H9 (cell line): Measurements from ENCODE around the gene PARP12. TPM values are rescaled to one million over a fixed set of nuclear protein-coding genes. Genes with fewer than 3 reads are reported as not detected.

Source experiments
- DNase-seq: peaks from one replicate; pipeline ENCODE4 v3.0.0-alpha.2; 2017
- H2AFZ ChIP-seq: one replicate; pipeline ENCODE4 v1.6.1; 2013; ENCODE audit warnings: mild to moderate bottlenecking, low read length, control low read depth, moderate library complexity
- H2AK5ac ChIP-seq: 2 replicates; pipeline ENCODE4 v1.6.1; 2013; ENCODE audit warnings: low read length, control low read depth, mixed read lengths; ENCODE audit not compliant: insufficient read length
- H2BK120ac ChIP-seq: one replicate; pipeline ENCODE4 v1.6.1; 2013; ENCODE audit warnings: low read depth, mild to moderate bottlenecking, low read length, control low read depth, inconsistent platforms; ENCODE audit not compliant: poor library complexity, severe bottlenecking
- H2BK12ac ChIP-seq: 2 replicates; pipeline ENCODE4 v1.6.1; 2013; ENCODE audit warnings: low read length, control low read depth, mixed read lengths, low read depth; ENCODE audit not compliant: insufficient read length
- H2BK15ac ChIP-seq: 2 replicates; pipeline ENCODE4 v1.6.1; 2013; ENCODE audit warnings: low read depth, low read length, control low read depth
- H2BK20ac ChIP-seq: one replicate; pipeline ENCODE4 v1.6.1; 2013; ENCODE audit warnings: low read depth, mild to moderate bottlenecking, low read length, control low read depth, inconsistent platforms; ENCODE audit not compliant: poor library complexity, severe bottlenecking
- H2BK5ac ChIP-seq: 2 replicates; pipeline ENCODE4 v1.6.1; 2013; ENCODE audit warnings: low read length, control low read depth, mixed read lengths; ENCODE audit not compliant: insufficient read length
- H3K14ac ChIP-seq: 2 replicates; pipeline ENCODE4 v1.6.1; 2013; ENCODE audit warnings: low read length, control low read depth; ENCODE audit not compliant: insufficient read depth
- H3K18ac ChIP-seq: 2 replicates; pipeline ENCODE4 v1.6.1; 2013; ENCODE audit warnings: low read depth, mild to moderate bottlenecking, mixed read lengths, low read length, control low read depth; ENCODE audit not compliant: insufficient read length
- H3K23ac ChIP-seq: 2 replicates; pipeline ENCODE4 v1.6.1; 2013; ENCODE audit warnings: low read length, control low read depth, mixed read lengths, low read depth; ENCODE audit not compliant: insufficient read length
- H3K23me2 ChIP-seq: 2 replicates; pipeline ENCODE4 v1.6.1; 2013; ENCODE audit warnings: low read depth, mild to moderate bottlenecking, mixed read lengths, low read length, control low read depth; ENCODE audit not compliant: insufficient read length, poor library complexity, severe bottlenecking
- H3K27ac ChIP-seq: 2 replicates; pipeline ENCODE4 v1.5.1; 2013; ENCODE audit warnings: low read length, control low read depth, mixed read lengths, low read depth; ENCODE audit not compliant: insufficient read length
- H3K27me3 ChIP-seq: 2 replicates; pipeline ENCODE4 v1.6.1; 2013; ENCODE audit warnings: low read length, control low read depth, inconsistent platforms; ENCODE audit not compliant: insufficient read depth
- H3K4ac ChIP-seq: 2 replicates; pipeline ENCODE4 v1.6.1; 2013; ENCODE audit warnings: low read depth, mild to moderate bottlenecking, control low read depth, inconsistent platforms, low read length, moderate library complexity
- H3K4me1 ChIP-seq: 2 replicates; pipeline ENCODE4 v1.6.1; 2013; ENCODE audit warnings: low read length, control low read depth, inconsistent platforms; ENCODE audit not compliant: insufficient read depth
- H3K4me2 ChIP-seq: 2 replicates; pipeline ENCODE4 v1.6.1; 2013; ENCODE audit warnings: low read length, control low read depth, mixed read lengths; ENCODE audit not compliant: insufficient read length, insufficient read depth
- H3K56ac ChIP-seq: 2 replicates; pipeline ENCODE4 v1.6.1; 2013; ENCODE audit warnings: low read depth, mild to moderate bottlenecking, mixed read lengths, low read length, control low read depth; ENCODE audit not compliant: insufficient read length
- H3K79me1 ChIP-seq: 2 replicates; pipeline ENCODE4 v1.6.1; 2013; ENCODE audit warnings: low read depth, mild to moderate bottlenecking, moderate library complexity, low read length, control low read depth, inconsistent platforms; ENCODE audit not compliant: insufficient read depth, poor library complexity, severe bottlenecking
- H3K79me2 ChIP-seq: 2 replicates; pipeline ENCODE4 v1.6.1; 2013; ENCODE audit warnings: low read length, control low read depth, inconsistent platforms; ENCODE audit not compliant: insufficient read depth
- H3K9ac ChIP-seq: 2 replicates; pipeline ENCODE4 v1.6.1; 2013; ENCODE audit warnings: low read length, control low read depth, mixed read lengths; ENCODE audit not compliant: insufficient read length; ENCODE audit errors: extremely low read depth
- H3K9me3 ChIP-seq: one replicate; pipeline ENCODE4 v1.6.1; 2013; ENCODE audit warnings: low read depth, low read length, inconsistent platforms; ENCODE audit not compliant: control insufficient read depth
- H3T11ph ChIP-seq: one replicate; pipeline ENCODE4 v1.6.1; 2013; ENCODE audit warnings: mild to moderate bottlenecking, low read length, control low read depth, inconsistent platforms
- H4K20me1 ChIP-seq: one replicate; pipeline ENCODE4 v1.6.1; 2013; ENCODE audit not compliant: control insufficient read depth, insufficient read length, insufficient read depth
- H4K5ac ChIP-seq: 2 replicates; pipeline ENCODE4 v1.6.1; 2013; ENCODE audit warnings: low read depth, mild to moderate bottlenecking, mixed read lengths, low read length, control low read depth; ENCODE audit not compliant: insufficient read length
- H4K8ac ChIP-seq: replicated peaks from 2 replicates; pipeline ENCODE4 v1.6.1; 2013; ENCODE audit warnings: low read length, control low read depth, mixed read lengths, low read depth; ENCODE audit not compliant: insufficient read length
- H4K91ac ChIP-seq: 2 replicates; pipeline ENCODE4 v1.6.1; 2013; ENCODE audit warnings: low read depth, mild to moderate bottlenecking, moderate library complexity, mixed read lengths, low read length, control low read depth; ENCODE audit not compliant: insufficient read length
- H3K27ac Mint-ChIP-seq, 3 experiments: 2 replicates in 2 of 3; 3 replicates in 1 of 3; pipeline ENCODE4 v1.8.0; 2020 to 2021; ENCODE audit warnings: mixed read lengths in 3 of 3, mild to moderate bottlenecking in 1 of 3, moderate library complexity in 1 of 3
- H3K27me3 Mint-ChIP-seq: 2 replicates; pipeline ENCODE4 v1.8.0; 2021; ENCODE audit warnings: low read depth, mild to moderate bottlenecking, moderate library complexity, mixed read lengths
- H3K36me3 Mint-ChIP-seq, 3 experiments: 2 replicates in 2 of 3; 3 replicates in 1 of 3; pipeline ENCODE4 v1.8.0; 2020 to 2021; ENCODE audit warnings: low read depth in 3 of 3, mixed read lengths in 3 of 3; ENCODE audit not compliant: insufficient read depth in 1 of 3
- H3K4me1 Mint-ChIP-seq, 2 experiments: 2 replicates each; pipeline ENCODE4 v1.8.0; 2020; ENCODE audit warnings: mixed read lengths in 2 of 2
- H3K4me3 Mint-ChIP-seq, 2 experiments: 2 replicates in 1 of 2; 3 replicates in 1 of 2; pipeline ENCODE4 v1.8.0; 2020 to 2021; ENCODE audit warnings: mild to moderate bottlenecking in 2 of 2, mixed read lengths in 2 of 2, moderate library complexity in 1 of 2
- H3K9me3 Mint-ChIP-seq, 2 experiments: 2 replicates in 1 of 2; 3 replicates in 1 of 2; pipeline ENCODE4 v1.8.0; 2020; ENCODE audit warnings: mild to moderate bottlenecking in 2 of 2, mixed read lengths in 2 of 2, moderate library complexity in 1 of 2
- WGBS: extraction: QIAGEN DNeasy Blood & Tissue Kit; methylation state at CpG from one replicate; pipeline ENCODE4 v1.1.7; 2013; ENCODE audit warnings: missing lambda C conversion rate, low lambda C conversion rate, mixed read lengths; ENCODE audit not compliant: insufficient read length; ENCODE audit errors: extremely low coverage; 5-methylcytosine and 5-hydroxymethylcytosine counted together
- total RNA-seq: library from RNA; stranded (reverse); gene quantifications from 2 replicates; pipeline ENCODE4 v1.2.1, GENCODE V29; 2021
- TF ChIP-seq, protein P1 (sequence below): fragments of 200-600 bp; sonication (generic); conservative IDR thresholded peaks from 3 replicates; pipeline ENCODE4 v1.8.0; 2021; ENCODE audit warnings: antibody characterized with exemption, mild to moderate bottlenecking

Gene PARP12
- total RNA-seq, 1 experiment from 2014 or later, result 11.8 TPM

DNA sequence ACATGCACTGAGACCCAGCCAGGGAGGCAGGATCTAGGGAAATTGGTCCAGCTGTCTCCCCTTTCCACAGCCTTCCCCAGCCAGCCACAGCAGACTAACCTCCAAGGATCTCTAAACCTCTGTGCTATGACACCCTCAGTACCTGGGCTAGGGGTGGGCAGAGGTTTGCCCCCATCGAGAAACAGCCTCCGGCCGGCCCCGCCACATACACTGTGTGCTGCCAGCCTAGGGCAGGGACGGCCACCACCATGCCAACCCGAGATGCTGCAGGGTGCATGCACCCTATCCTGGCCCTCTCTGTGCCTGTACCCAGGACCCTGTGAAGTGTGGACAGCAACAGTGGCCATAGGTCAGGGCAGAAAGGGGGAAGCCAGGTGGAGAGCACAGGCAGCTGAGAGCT, 58.1 kb downstream of the PARP12 start:
- no peak overlapping the region for H2AFZ ChIP-seq
- H3K79me1 ChIP-seq, result no peaks in the 10 kb centered on the region
- H3K27ac Mint-ChIP-seq, result no peak overlapping the region
- H3K27me3 ChIP-seq, result no peaks in the 10 kb centered on the region
- H3K4me1 Mint-ChIP-seq, result peaks cover 11 to 18% of the 10 kb centered on the region in 2 experiments
- H3K4me2 ChIP-seq, result no peak overlapping the region
- WGBS, result no CpG with 5 or more reads among the region's 6 CpGs
- H3K56ac ChIP-seq, result no peak overlapping the region
- no peak overlapping the region for H2BK15ac ChIP-seq
- no peaks in the 10 kb centered on the region for H3K9me3 Mint-ChIP-seq
- no peak overlapping the region for H3K4me3 Mint-ChIP-seq
- no peak overlapping the region for H3K4ac ChIP-seq
- no peak overlapping the region for H3K9ac ChIP-seq
- TF ChIP-seq, protein P1, sequence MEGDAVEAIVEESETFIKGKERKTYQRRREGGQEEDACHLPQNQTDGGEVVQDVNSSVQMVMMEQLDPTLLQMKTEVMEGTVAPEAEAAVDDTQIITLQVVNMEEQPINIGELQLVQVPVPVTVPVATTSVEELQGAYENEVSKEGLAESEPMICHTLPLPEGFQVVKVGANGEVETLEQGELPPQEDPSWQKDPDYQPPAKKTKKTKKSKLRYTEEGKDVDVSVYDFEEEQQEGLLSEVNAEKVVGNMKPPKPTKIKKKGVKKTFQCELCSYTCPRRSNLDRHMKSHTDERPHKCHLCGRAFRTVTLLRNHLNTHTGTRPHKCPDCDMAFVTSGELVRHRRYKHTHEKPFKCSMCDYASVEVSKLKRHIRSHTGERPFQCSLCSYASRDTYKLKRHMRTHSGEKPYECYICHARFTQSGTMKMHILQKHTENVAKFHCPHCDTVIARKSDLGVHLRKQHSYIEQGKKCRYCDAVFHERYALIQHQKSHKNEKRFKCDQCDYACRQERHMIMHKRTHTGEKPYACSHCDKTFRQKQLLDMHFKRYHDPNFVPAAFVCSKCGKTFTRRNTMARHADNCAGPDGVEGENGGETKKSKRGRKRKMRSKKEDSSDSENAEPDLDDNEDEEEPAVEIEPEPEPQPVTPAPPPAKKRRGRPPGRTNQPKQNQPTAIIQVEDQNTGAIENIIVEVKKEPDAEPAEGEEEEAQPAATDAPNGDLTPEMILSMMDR, result no peak
- H2AK5ac ChIP-seq, result no peak overlapping the region
- no peak overlapping the region for H2BK5ac ChIP-seq
- H4K8ac ChIP-seq, result no peak overlapping the region
- no peak overlapping the region for H4K91ac ChIP-seq
- no peak overlapping the region; the same call in 1 of the 2 replicates for H3K14ac ChIP-seq
- no peaks in the 10 kb centered on the region for H3K79me2 ChIP-seq
- H2BK12ac ChIP-seq, result no peak overlapping the region
- DNase-seq, result no peak
- no peaks in the 10 kb centered on the region for H3K9me3 ChIP-seq
- no peak overlapping the region for H2BK120ac ChIP-seq
- no peaks in the 10 kb centered on the region for H3K36me3 Mint-ChIP-seq
- no peaks in the 10 kb centered on the region for H3K4me1 ChIP-seq
- H4K20me1 ChIP-seq, result no peaks in the 10 kb centered on the region
- H3K18ac ChIP-seq, result no peak overlapping the region
- no peak overlapping the region for H3K23ac ChIP-seq
- no peak overlapping the region for H3K27ac ChIP-seq
- no peak overlapping the region for H2BK20ac ChIP-seq
- no peak overlapping the region for H4K5ac ChIP-seq
- H3K23me2 ChIP-seq, result no peaks in the 10 kb centered on the region
- no peaks in the 10 kb centered on the region; the same call in 1 of the 2 replicates for H3K27me3 Mint-ChIP-seq
- H3T11ph ChIP-seq, result no peak overlapping the region
